ENCODE data around the gene ELN. TPM values are rescaled to one million over a fixed set of nuclear protein-coding genes. Genes with fewer than 3 reads are reported as not detected.

The ELN gene
- total and polyA plus RNA-seq, 11 donors: 17.4 to 81.1 (median 42.8) TPM

DNA sequence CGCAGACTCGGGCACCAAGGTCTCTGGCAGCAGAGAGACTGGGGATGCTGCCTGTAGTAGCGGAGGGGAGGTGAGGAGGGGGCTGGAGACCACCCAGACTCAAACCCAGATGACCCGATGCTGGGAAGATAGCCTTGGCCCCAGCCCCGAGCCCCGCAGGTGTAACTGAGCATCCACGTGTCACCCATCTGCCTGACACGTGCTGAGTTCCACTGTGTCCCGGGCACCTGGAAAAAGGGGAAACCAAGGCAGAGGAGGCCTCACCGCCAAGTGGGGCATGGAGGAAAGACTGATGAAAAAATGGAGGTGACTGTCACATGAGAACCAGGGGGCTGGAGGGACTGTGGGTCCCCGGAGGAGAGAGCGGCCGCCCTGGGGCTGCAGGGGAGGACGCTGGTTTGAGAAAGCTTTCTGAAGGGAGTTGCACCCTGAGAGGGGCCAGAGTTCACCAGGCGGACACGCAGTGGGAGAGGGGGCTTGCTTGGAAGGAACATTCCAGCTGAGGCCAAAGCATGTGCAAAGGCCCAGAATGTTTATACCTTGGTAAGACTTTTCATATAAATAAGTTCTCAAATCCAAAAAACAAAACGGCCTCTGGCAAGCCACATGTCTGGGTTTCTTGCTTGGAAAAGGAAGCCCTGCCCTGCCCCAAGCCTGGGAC is 27.4 kb upstream of the ELN start:
- H3K27ac ChIP-seq: peak overlapping the region in 3 of 12 donors; percentile 12 to 25 (median 17)
- DNase-seq: peak in 1 of 5 donors; percentile 49
- peaks cover 0 to 12% (median 0%) of the 10 kb centered on the region in 9 donors for H3K27me3 ChIP-seq
- no peak for TF ChIP-seq POLR2A (IDR thresholded peaks at IDR 0.05)
- TF ChIP-seq, protein P1, sequence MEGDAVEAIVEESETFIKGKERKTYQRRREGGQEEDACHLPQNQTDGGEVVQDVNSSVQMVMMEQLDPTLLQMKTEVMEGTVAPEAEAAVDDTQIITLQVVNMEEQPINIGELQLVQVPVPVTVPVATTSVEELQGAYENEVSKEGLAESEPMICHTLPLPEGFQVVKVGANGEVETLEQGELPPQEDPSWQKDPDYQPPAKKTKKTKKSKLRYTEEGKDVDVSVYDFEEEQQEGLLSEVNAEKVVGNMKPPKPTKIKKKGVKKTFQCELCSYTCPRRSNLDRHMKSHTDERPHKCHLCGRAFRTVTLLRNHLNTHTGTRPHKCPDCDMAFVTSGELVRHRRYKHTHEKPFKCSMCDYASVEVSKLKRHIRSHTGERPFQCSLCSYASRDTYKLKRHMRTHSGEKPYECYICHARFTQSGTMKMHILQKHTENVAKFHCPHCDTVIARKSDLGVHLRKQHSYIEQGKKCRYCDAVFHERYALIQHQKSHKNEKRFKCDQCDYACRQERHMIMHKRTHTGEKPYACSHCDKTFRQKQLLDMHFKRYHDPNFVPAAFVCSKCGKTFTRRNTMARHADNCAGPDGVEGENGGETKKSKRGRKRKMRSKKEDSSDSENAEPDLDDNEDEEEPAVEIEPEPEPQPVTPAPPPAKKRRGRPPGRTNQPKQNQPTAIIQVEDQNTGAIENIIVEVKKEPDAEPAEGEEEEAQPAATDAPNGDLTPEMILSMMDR (IDR thresholded peaks at IDR 0.05): no peak
- no peak overlapping the region for H3K4me3 ChIP-seq
- 90 to 94% (median 92%) methylated on average over 17 of the region's 17 CpGs for WGBS, 4 donors
- H3K4me1 ChIP-seq: peaks cover 0 to 21% (median 8%) of the 10 kb centered on the region in 12 donors
- intact Hi-C loops (cut with DNase I): no loop called here
- H3K36me3 ChIP-seq: no peaks in the 10 kb centered on the region
- ATAC-seq: peak in 1 of 4 donors; percentile 32
- H3K9me3 ChIP-seq: peaks cover 0 to 3% (median under 1%) of the 10 kb centered on the region in 12 donors

DNA sequence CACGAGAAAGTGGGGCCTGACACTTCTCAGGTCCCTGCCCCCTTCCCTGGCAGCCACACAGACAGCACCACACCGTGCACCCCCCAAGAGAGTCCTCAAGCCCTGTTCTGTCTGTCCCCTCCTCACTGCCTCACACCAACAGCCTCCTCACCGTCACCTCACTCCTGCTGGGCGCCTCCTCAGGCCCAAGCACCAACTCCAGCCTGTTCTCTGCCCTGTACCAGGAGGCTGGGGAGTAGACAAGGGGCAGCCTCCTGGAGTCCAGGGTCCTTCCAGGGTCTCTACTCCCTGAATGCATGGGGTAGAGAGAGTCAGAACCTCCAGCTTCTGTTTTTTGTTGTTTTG is 26.9 kb upstream of the ELN start:
- no peak for ATAC-seq
- TF ChIP-seq, protein P1 (IDR thresholded peaks at IDR 0.05): no peak
- TF ChIP-seq POLR2A (IDR thresholded peaks at IDR 0.05): no peak
- WGBS, 4 donors: 82 to 88% (median 84%) methylated on average over 4 of the region's 4 CpGs

DNA sequence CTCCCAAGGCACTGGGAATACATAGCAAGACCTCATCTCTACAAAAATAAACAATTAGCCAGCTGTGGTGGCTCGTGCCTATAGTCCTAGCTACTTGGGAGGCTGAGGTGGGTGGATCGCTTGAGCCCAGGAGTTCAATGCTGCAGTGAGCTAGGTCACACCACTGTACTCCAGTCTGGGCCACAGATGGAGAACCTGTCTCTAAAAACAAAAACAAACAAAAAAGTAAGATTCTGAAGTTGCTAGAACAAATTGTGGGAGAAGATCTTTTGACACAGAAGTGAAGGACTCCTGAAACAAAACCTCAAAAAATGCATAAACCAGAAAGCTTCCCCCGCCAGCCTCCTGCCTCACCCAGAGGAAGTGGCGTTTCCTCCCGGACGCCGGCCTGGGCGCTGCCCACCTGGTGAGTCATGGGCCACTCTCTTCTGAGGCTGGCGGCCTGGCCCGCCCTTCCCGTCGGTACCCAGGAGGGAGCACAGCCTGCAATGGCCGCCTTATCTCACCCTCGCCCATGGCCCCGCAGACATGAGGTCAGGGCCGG is 25.4 kb upstream of the ELN start:
- Histone ChIP-seq H3K9me3 (no peaks in the 10 kb centered on the region), H3K36me3 (no peaks in the 10 kb centered on the region), H3K27ac (peak overlapping the region in 11 of 12 donors; percentile 3 to 71 (median 49)), H3K4me3 (no peak overlapping the region), H3K4me1 (peaks cover 0 to 30% (median 11%) of the 10 kb centered on the region in 12 donors), H3K27me3 (peaks cover 0 to 12% (median 0%) of the 10 kb centered on the region in 9 donors)
- DNase-seq (peak; percentile 57 to 83 (median 66)), ATAC-seq (peak in 3 of 4 donors; percentile 66 to 87 (median 76))
- 42 to 53% (median 50%) methylated on average over 10 to 16 of the region's 16 CpGs for WGBS, 4 donors
- intact Hi-C loops (cut with DNase I): no loop called here
- TF ChIP-seq, protein P1 (IDR thresholded peaks at IDR 0.05): no peak
- TF ChIP-seq POLR2A (IDR thresholded peaks at IDR 0.05): no peak

More for the DNA sequence above, 26.9 kb upstream of the ELN start:
- Histone ChIP-seq H3K27ac (peak overlapping the region in 1 of 12 donors; percentile 12), H3K36me3 (no peaks in the 10 kb centered on the region), H3K4me1 (peaks cover 0 to 21% (median 8%) of the 10 kb centered on the region in 12 donors), H3K9me3 (no peaks in the 10 kb centered on the region), H3K27me3 (peaks cover 0 to 12% (median 0%) of the 10 kb centered on the region in 9 donors), H3K4me3 (no peak overlapping the region)
- peak in 1 of 5 donors; percentile 44 for DNase-seq
- intact Hi-C loops (cut with DNase I): no loop called here

DNA sequence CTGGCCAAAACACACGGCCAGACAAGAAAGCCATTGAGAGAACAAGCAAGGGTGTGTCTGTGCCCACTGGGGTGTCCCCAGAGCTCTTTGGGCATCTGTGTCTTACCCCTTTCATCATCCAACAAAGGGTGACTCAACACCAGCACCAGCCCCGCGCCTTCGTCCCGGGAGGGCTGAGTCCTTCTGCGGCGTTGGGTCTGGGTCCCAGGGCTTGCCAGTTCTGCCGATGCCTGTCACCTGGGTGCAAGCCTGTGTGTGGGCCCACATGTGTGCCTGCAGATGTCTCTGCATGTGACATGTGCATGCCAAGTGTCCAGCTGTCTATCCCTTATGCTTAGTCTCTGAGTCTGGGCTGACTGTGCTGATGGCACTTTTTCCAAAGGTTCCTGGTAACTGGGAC is 24.4 kb upstream of the ELN start:
- no peak for ATAC-seq
- H3K27me3 ChIP-seq: peaks cover 0 to 4% (median 0%) of the 10 kb centered on the region in 9 donors
- H3K36me3 ChIP-seq: no peaks in the 10 kb centered on the region
- peak overlapping the region in 3 of 12 donors; percentile 35 to 61 (median 54) for H3K27ac ChIP-seq
- WGBS, 4 donors: 83 to 91% (median 90%) methylated on average over 4 to 8 of the region's 8 CpGs
- DNase-seq: no peak
- no peaks in the 10 kb centered on the region for H3K9me3 ChIP-seq
- H3K4me3 ChIP-seq: no peak overlapping the region
- H3K4me1 ChIP-seq: peaks cover 0 to 30% (median 11%) of the 10 kb centered on the region in 12 donors
- intact Hi-C loops (cut with DNase I): no loop called here
- TF ChIP-seq POLR2A (IDR thresholded peaks at IDR 0.05): no peak
- TF ChIP-seq, protein P1 (IDR thresholded peaks at IDR 0.05): no peak
